Activated naive CD4-positive, alpha-beta T cell (primary cell): ENCODE data around the gene OMA1.

Experiments
- DNase-seq, 4 experiments: peaks; one replicate each; lab custom pipeline; 2025; lab: John Stamatoyannopoulos, UW

Gene OMA1

GRCh38 chr1:58457023-58457635 lies 89.4 kb downstream of the OMA1 start:
- DNase-seq = no peak

- DNase-seq = no peak
Observed at GRCh38 chr1:58456470-58456869, 90.1 kb downstream of the OMA1 start.

DNA sequence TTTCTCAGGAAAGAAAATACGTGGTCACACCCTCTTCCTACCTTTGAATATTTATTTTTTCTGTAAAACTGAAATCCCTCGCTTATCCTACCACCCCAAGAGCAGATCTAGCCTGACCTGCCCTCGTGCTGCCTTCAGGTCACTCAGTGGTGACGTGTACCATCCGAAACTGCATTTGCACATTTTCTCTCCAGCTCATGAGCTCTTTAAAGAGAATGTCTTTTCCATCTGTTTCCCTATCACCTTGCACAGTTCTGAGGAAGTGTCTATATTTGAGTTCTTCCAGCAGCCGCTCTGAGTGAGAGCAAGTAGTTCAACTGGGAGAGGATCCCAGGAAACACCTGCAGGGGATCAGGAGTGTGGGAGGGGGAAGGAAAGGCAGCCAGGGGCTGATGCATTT lies 91.7 kb downstream of the OMA1 start:
- no peak for DNase-seq

DNA sequence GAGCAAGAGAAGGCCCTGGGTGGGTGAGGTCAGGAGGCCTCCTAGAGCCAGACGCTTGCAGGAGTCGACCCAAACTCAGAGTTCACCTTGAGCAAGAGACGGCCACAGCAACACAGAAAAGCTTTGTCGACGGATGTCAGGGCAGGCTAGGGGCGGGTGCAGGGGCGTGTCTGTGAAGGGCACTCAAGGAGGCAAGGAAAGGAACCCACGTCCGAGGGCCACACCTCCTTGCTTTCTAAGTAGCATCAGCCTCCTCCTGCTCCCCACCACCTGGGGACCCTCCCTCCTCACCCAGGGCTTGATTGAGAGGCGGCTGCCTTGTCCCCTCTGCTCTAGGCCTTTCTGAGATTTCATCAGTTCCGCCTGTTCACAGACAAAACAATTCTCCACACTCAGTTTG lies 92.1 kb downstream of the OMA1 start:
- DNase-seq = no peak

- DNase-seq = no peak
Observed at GRCh38 chr1:58451560-58452191, 94.8 kb downstream of the OMA1 start.

- no peak for DNase-seq
Observed at GRCh38 chr1:58447886-58448285, 98.6 kb downstream of the OMA1 start.

GRCh38 chr1:58447042-58447441 lies 99.5 kb downstream of the OMA1 start:
- no peak for DNase-seq

GRCh38 chr1:58446368-58446767 lies 100.2 kb downstream of the OMA1 start:
- DNase-seq = no peak

DNA sequence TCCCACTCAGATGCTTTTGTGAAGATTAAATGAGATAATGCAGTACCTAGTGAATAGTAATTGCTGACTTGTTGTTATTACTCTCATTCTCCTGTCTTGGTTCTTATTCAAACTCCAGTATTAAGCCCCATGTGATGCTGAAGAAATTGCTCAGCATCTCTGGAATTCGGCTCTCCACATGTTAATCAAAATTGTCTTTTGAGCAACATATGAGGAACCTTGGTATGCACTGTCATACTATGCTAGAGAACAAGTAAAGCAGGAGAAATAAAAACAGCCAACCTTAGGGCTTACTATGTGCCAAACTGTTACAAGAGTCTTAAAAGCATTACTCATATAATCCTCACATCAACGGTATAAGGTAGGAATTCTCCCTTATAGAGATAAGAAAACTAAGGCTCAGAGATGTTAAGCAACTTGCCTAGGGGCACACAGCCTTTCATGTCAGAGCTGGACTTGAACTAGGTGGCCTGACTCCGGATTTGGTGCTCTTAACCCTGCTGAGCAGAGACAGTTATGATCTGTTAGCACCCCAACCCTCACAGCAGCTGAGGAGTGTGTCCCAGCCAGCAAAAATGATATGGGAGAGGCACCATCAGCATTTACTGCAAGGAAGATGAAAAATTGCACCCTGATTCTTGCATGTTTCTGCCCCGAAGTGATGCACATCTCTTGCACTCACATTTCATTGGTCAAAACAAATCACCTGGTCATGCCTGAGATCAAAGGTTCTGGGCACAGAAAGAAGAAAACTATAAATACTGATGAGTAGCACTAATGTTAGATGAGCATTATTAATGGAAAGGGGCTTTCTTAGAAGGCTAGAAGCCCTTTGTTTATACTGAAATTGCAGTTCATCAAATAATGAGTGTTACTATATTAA lies 102.3 kb downstream of the OMA1 start:
- DNase-seq = no peak

DNA sequence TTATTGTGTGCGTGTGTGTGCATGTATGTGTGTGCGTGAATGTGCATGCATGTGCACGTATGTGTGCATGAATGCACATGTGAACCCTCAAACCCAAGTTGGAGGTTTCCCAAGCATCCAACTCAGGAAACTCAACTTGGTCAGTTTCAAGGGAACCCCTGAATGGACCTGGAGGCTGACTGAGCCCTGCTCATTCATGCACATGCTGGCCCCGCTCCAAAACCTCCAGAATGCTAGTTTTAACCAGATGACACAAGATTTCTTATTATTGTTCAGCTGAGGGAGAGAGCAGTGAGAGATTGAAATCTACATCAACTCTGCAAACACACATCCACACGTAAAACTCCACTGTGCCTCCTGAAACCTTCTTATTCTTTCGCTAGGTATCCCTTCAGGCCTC lies 104.4 kb downstream of the OMA1 start:
- DNase-seq = no peak

DNA sequence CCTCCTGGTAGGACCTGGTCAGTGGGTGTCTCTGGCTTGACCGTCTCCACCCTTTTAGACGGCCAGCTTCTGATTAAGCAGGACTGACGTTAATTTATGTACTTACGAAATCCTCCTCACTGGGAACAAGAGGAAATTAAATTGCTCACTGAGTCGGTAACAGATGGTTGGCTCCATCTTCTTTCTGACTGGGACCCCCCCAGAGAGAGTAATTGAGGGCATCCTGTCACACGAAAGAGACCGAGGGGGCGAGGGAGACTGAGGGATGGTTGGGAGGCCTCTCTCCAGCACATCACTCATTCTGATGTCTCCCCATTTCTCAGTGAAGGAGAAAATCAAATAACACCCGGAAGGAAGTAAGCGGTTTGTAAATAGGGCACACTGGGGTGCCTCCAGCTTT lies 104.8 kb downstream of the OMA1 start:
- no peak for DNase-seq

DNA sequence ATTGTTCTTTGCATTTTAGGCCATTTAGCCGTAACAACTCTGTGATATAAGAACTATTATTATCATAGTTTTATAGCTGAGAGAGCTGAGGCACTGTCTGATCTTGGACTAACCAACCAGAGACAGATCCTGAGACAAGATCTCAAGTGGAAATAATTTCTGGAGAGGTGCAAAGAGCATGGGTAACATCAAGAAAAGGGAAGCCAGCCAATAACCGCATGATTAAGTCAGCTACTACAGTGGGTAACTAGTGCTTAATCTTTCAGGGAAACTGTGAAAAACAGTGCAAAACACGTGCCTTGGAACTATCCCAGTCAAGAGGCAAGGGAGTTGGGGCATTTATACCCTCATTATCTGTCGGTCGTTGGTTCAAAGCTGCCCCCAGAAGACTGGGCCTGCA lies 105.8 kb downstream of the OMA1 start:
- no peak for DNase-seq

DNA sequence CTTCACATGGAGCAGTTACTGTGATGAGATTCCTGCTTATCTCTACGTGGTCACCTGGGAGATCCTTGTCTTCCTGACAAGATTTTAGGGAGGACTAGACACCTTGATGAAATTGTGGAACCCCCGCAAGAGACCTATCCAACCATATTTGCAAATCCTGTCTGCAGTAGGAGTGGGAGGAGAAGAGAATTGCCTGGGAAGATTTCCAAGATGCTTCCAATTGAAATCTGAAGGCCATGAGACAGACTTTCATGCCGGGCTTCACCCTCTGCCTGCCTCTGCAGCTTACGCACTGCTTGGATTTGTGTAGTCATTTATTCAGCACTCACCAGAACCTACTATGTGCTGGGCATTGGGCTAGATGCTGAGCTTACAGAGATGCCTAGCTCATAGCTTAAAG lies 106.6 kb downstream of the OMA1 start:
- no peak for DNase-seq

DNA sequence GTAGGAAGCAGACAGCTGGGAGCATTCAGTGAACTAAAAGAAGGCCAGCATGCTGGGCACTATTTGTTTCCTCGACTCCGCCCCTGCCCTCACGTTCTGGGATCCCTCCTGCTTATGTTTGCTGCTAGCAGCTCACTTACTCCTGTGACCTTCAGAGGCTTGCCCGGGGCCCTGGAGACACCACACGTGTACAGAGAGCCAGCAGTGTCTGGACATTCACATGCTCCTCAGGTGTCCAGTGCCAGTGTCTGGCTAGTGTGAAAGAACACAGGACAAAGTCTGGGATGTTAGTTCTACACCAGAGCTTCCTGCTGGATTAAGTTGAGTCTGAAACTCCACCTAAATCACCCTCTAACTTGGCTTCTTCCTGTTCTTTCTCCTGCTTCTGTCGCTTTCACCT lies 108.1 kb downstream of the OMA1 start:
- no peak for DNase-seq

DNA sequence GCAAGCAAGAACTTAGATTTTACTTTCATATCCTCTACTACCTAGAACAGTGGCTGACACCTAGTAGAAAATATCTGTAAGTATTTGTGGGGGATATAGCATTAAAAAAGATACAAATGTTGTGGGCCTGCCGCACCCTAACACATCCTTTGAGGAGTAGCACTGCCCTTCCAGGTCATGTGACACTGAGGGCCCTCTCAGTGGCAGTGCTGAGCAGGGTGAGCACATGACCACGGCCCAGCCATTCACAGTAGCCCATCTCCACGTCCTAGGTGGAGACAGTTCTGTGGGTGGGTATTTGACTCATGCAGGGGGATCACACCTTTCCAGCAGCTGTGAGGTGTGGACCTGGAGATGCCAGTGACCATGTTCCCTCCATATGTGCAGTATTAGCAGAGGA lies 108.9 kb downstream of the OMA1 start:
- no peak for DNase-seq

- no peak for DNase-seq
Observed at GRCh38 chr1:58436615-58437297, 109.8 kb downstream of the OMA1 start.

GRCh38 chr1:58435376-58435775 lies 111.2 kb downstream of the OMA1 start:
- no peak for DNase-seq

DNA sequence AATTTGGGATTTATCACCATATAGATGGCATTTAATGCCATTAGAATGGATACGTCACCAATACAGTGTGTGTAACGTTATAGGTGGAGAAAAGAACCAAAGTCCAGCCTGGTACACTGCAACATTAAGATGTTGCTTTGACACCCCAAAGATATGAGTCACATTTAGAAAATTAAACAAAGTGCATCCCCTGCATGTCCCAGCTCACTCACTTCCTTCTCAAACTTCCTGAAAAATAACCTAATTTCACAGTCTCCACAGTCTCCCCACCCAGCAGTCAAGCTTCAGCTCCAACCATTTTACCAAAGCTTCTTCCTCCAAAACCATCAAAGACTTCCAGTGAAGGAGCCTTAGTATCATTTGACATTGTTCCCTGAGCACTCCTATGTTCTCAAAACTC lies 111.9 kb downstream of the OMA1 start:
- DNase-seq = no peak

DNA sequence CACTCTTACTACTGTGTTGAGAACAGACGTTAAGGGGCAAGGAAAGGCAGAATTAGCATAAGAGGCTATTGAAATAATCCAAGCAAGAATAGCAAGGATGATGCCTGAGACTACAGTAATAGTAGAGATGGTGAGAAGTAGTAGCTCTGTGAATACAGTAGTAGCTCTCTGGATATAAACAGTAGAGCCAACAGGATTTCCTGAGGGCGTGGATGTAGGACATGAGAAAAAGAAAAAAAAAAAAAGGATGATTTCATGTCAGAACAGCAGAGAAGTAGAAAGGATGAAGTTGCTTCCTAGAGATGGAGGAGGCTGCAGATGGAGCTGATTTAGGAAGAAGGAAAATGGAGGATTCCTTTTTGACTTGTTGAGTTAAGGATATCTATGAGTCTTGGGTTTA lies 112.3 kb downstream of the OMA1 start:
- DNase-seq = no peak

DNA sequence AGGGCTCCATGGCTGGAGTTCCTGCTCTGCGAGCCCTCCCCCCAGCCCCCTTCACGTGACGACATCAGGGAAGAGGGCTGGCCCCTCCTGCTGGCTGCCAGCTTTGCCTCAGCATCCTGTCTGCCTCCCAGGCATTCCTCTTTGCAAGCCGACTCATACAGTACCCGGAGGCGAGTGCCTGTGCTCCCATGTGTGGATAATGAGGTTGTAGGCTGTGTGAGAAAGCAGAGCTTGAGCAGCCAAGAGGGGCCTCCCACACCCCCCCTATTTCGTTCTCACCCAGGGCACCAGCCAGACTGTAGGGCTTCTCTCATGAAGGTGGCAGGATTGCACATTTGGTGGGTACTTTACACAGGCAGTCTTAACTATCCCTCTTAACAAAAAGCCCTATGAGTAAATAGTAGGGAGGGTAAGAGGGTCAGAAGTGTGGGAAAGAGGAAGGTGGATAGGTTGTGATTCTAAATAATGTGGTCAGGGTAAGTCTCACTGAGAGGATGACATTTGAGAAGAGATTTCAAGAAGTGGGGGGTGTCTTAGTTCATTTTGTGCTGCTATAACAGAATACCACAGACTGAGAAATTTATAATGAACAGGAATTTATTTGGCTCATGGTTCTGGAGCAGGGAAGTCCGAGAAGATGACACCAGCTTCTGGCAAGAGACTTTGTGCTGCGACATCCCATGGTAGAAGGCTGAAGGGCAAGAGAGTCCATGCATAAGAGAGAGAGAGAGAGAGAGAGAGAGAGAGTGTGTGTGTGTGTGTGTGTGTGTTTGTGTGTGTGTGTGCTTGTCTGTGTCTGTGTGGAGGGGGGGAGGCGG lies 113.5 kb downstream of the OMA1 start:
- DNase-seq = no peak

DNA sequence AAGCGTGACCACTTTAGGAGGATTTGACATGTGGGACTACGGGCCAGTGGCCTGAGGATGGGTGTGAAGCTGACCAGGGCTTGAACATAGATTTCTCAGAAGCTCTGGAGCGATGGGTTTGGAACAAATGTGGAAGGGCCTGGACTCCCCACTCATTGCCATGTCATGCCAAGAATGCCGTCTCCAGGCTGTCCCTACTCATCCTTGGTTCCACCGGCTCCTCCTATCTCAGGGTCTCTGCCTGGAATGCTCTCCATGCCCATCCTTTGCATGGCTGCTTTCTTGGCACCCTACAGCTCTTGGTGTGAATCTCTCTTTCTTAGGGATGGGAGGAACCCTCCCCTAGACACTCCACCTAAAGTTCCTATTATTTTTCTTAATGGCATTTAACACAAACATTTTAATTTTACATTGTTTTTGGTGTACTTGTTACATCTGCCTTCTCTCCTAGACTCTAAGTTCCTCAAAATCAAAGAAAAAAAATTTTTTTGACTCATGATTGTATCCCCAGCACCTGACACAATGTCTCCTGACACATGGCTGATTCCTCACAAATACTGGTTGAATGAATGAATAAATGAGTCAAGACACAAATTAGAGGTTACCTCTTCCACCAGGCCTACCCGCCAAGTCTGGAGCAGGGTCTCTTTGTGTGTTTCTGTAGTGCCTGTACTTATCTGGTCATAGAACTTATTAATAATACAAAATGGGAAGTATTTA lies 114.5 kb downstream of the OMA1 start:
- no peak for DNase-seq
